ENCODE data around the gene WDR46. TPM values are rescaled to one million over a fixed set of nuclear protein-coding genes. Genes with fewer than 3 reads are reported as not detected.

The WDR46 gene
- total and polyA plus RNA-seq, 2 of the 13 experiments (the other 11 are each of a cell fraction or from before 2014, with no cell fraction given): 47.4 to 105 TPM

- TF ChIP-seq SAFB2 (CRISPR knock-in tag; IDR thresholded peaks at IDR 0.05; ENCODE audit: borderline replicate concordance, low read depth) (peak; percentile 72; the same call in 1 of the 2 replicates), ZNF800 (CRISPR knock-in tag; IDR thresholded peaks at IDR 0.05) (no peak), HIVEP1 (CRISPR knock-in tag; IDR thresholded peaks at IDR 0.05) (0 out of 2 replicates have a peak, but pooled peaks have one; percentile 47), ZIK1 (CRISPR knock-in tag; IDR thresholded peaks at IDR 0.05; ENCODE audit: borderline replicate concordance, low read depth) (no peak), RORA (CRISPR knock-in tag; IDR thresholded peaks at IDR 0.05) (no peak), SNAPC4 (CRISPR knock-in tag; IDR thresholded peaks at IDR 0.05) (peak; percentile 61; the same call in 1 of the 2 replicates), FOSL1 (CRISPR knock-in tag; IDR thresholded peaks at IDR 0.05; ENCODE audit: borderline replicate concordance) (no peak), ZNF530 (CRISPR knock-in tag; IDR thresholded peaks at IDR 0.05; ENCODE audit: low read depth) (no peak), MXI1 (IDR thresholded peaks at IDR 0.05; ENCODE audit: borderline replicate concordance, low read depth, low read length) (no peak), ZNF704 (CRISPR knock-in tag; IDR thresholded peaks at IDR 0.05; ENCODE audit: borderline replicate concordance) (0 out of 2 replicates have a peak, but pooled peaks have one; percentile 2), EZH2 (conservative IDR thresholded peaks at IDR 0.05; ENCODE audit: low read depth, low read length) (no peak), ZNF773 (CRISPR knock-in tag; IDR thresholded peaks at IDR 0.05; ENCODE audit: borderline replicate concordance) (no peak)
Observed at GRCh38 chr6:33289784-33290315, 811 bp upstream of the WDR46 start (continued).
